Activated naive CD4-positive, alpha-beta T cell treated with anti-CD3 and anti-CD28 coated beads for 36 hours (primary cell): ENCODE measurements around the gene NTM. TPM values are rescaled to one million over a fixed set of nuclear protein-coding genes. Genes with fewer than 3 reads are reported as not detected.
A peak's percentile ranks its signal among the peaks of the same experiment; 100 is the strongest.

ENCODE experiments used
- CTCF ChIA-PET: fragments of 350-600 bp; sonication (Branson Sonifier 250); formaldehyde crosslinking; loops from one replicate; lab custom pipeline; 2021; ENCODE audit warnings: antibody characterized with exemption; lab: Charles Lee
- DNase-seq: peaks from one replicate; pipeline ENCODE4 v3.0.0-alpha.2; 2020
- H3K27ac Mint-ChIP-seq: one replicate; pipeline ENCODE4 v1.8.0; 2021; ENCODE audit warnings: mild to moderate bottlenecking, mixed read lengths
- H3K27me3 Mint-ChIP-seq: one replicate; pipeline ENCODE4 v1.8.0; 2021; ENCODE audit warnings: low read depth, mixed read lengths
- H3K36me3 Mint-ChIP-seq: one replicate; pipeline ENCODE4 v1.8.0; 2021; ENCODE audit warnings: low read depth, mixed read lengths
- H3K4me1 Mint-ChIP-seq: one replicate; pipeline ENCODE4 v1.8.0; 2021; ENCODE audit warnings: low read depth, mixed read lengths
- H3K4me3 Mint-ChIP-seq: one replicate; pipeline ENCODE4 v1.8.0; 2021; ENCODE audit warnings: mild to moderate bottlenecking, moderate library complexity, mixed read lengths
- H3K9me3 Mint-ChIP-seq: one replicate; pipeline ENCODE4 v1.8.0; 2021; ENCODE audit warnings: mixed read lengths
- intact Hi-C: fragments of 100-400 bp; cut with micrococcal nuclease; formaldehyde crosslinking; loops from one replicate; pipeline ENCODE4 v1.15.1; 2023
- total RNA-seq, 2 experiments: library from RNA; stranded (reverse); gene quantifications; one replicate each; pipeline ENCODE4 v1.2.3, GENCODE V29; 2021

The NTM gene
- total RNA-seq, 2 experiments from 2014 or later = not detected

DNA sequence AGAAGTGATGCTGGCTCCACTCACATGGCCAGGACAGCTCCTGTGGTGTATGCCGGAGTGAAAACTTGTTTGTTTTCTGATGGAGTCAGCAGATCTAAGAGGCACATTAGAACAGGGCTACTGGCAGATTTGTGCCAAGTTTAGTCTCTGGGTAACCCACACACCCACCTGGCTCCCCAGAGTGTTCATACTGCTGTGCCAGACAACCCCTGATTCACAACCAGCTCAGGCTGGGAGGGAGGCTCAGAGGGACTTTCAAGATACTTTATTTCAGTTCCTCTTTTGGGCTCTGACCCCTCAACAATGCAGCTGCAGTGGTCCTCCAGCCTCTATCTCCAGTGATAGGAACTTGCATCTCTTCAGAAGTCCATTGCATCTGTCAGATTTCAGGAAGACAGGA, 8.5 kb downstream of the NTM start:
- CTCF ChIA-PET = no interaction called here
- Mint-ChIP-seq H3K9me3 (peaks cover 1% of the 10 kb centered on the region), H3K4me3 (no peak overlapping the region), H3K36me3 (no peaks in the 10 kb centered on the region), H3K27ac (no peak overlapping the region), H3K27me3 (peaks cover 9% of the 10 kb centered on the region), H3K4me1 (no peaks in the 10 kb centered on the region)
- intact Hi-C loops = no loop called here
- DNase-seq = no peak

DNA sequence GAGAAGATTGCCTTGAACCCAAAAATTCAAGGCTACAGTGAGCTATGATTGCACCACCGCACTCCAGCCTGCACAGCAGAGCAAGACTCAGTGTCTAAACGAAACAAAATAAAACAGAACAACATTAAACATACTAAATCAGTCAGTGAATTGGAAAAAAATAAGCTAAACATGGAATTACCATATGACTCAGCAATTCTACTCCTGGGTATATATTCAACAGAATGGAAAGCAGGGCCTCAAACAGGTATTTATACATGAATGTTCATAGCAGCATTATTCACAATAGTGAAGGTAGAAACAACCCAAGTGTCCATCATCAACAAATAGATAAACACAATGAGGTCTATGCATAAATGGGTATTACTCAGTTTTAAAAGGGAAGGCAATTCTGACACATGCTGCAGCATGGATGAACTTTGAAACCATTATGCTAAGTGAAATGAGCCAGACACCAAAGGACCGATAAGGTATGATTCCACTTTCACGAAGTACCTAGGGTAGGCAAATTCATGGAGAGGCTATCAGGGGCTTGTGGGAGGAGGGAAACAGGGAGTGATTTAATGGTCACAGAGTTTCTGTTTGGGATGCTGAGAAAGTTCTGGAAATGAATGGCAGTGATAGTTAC, 15.5 kb downstream of the NTM start:
- peaks cover 5% of the 10 kb centered on the region for H3K27me3 Mint-ChIP-seq
- no peak overlapping the region for H3K27ac Mint-ChIP-seq
- intact Hi-C loops = no loop called here
- H3K4me3 Mint-ChIP-seq = no peak overlapping the region
- H3K4me1 Mint-ChIP-seq = no peaks in the 10 kb centered on the region
- CTCF ChIA-PET = no interaction called here
- H3K36me3 Mint-ChIP-seq = no peaks in the 10 kb centered on the region
- H3K9me3 Mint-ChIP-seq = peaks cover 3% of the 10 kb centered on the region
- DNase-seq = no peak

GRCh38 chr11:131386408-131386807, 16.0 kb downstream of the NTM start:
- Mint-ChIP-seq H3K36me3 (no peaks in the 10 kb centered on the region), H3K27me3 (peaks cover 3% of the 10 kb centered on the region), H3K4me1 (no peaks in the 10 kb centered on the region), H3K9me3 (peaks cover 3% of the 10 kb centered on the region), H3K27ac (no peak overlapping the region), H3K4me3 (no peak overlapping the region)
- intact Hi-C loops = no loop called here
- no peak for DNase-seq
- CTCF ChIA-PET = no interaction called here

- intact Hi-C loops = no loop called here
- H3K36me3 Mint-ChIP-seq = no peaks in the 10 kb centered on the region
- H3K4me3 Mint-ChIP-seq = no peak overlapping the region
- H3K27ac Mint-ChIP-seq = no peak overlapping the region
- no peaks in the 10 kb centered on the region for H3K4me1 Mint-ChIP-seq
- peaks cover 3% of the 10 kb centered on the region for H3K9me3 Mint-ChIP-seq
- CTCF ChIA-PET = no interaction called here
- DNase-seq = no peak
- H3K27me3 Mint-ChIP-seq = no peaks in the 10 kb centered on the region
These were observed 17.6 kb downstream of the NTM start for GRCh38 chr11:131388030-131388429.

GRCh38 chr11:131389582-131389981, 19.2 kb downstream of the NTM start:
- peaks cover 3% of the 10 kb centered on the region for H3K9me3 Mint-ChIP-seq
- CTCF ChIA-PET = no interaction called here
- intact Hi-C loops = no loop called here
- no peak overlapping the region for H3K27ac Mint-ChIP-seq
- no peaks in the 10 kb centered on the region for H3K4me1 Mint-ChIP-seq
- no peak overlapping the region for H3K4me3 Mint-ChIP-seq
- DNase-seq = no peak
- H3K36me3 Mint-ChIP-seq = no peaks in the 10 kb centered on the region
- H3K27me3 Mint-ChIP-seq = no peaks in the 10 kb centered on the region

GRCh38 chr11:131391176-131391575, 20.8 kb downstream of the NTM start:
- intact Hi-C loops = no loop called here
- no peak overlapping the region for H3K27ac Mint-ChIP-seq
- no peak for DNase-seq
- H3K4me3 Mint-ChIP-seq = no peak overlapping the region
- H3K9me3 Mint-ChIP-seq = no peaks in the 10 kb centered on the region
- H3K36me3 Mint-ChIP-seq = no peaks in the 10 kb centered on the region
- H3K4me1 Mint-ChIP-seq = no peaks in the 10 kb centered on the region
- CTCF ChIA-PET = no interaction called here
- no peaks in the 10 kb centered on the region for H3K27me3 Mint-ChIP-seq

DNA sequence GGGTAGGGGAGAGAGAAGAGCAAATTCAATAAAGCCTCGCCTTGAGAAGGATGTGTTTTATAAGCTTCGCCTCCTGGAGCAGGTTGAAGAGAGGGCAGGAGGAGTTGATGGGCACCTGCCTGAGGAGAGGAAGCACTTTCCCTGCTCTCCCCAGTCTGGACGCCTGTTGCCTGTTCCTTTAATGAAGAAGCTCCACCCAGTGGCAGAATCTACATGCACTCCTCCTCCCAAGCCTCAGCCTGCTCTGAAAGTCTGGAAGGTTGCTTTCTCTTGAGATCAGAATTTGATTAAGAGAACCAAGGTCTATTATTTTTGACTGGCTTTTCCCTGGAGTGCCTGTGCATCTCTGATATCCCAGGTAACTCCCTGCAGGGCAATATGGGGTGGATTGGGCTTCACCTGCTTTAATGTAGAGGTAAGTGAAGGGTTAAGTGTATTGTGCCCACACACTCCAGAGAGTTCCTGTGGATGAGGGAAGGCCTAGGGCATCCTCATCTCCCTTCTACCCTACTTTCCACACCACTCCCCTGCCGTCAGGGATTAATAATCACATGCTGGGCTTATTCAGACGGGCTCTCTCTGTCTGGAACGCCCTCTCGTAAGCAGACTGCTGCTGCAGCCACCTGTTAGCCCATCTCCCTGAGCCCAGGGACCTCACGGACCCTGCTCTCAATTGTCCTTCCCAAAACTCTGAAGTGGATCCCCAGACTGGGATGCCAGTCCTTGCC, 22.3 kb downstream of the NTM start:
- Mint-ChIP-seq H3K4me1 (no peaks in the 10 kb centered on the region), H3K36me3 (no peaks in the 10 kb centered on the region), H3K9me3 (no peaks in the 10 kb centered on the region), H3K27me3 (no peaks in the 10 kb centered on the region), H3K4me3 (no peak overlapping the region), H3K27ac (no peak overlapping the region)
- DNase-seq = no peak
- intact Hi-C loops = no loop called here
- CTCF ChIA-PET = no interaction called here

- CTCF ChIA-PET = no interaction called here
These were observed 23.3 kb downstream of the NTM start for GRCh38 chr11:131393691-131394090.

DNA sequence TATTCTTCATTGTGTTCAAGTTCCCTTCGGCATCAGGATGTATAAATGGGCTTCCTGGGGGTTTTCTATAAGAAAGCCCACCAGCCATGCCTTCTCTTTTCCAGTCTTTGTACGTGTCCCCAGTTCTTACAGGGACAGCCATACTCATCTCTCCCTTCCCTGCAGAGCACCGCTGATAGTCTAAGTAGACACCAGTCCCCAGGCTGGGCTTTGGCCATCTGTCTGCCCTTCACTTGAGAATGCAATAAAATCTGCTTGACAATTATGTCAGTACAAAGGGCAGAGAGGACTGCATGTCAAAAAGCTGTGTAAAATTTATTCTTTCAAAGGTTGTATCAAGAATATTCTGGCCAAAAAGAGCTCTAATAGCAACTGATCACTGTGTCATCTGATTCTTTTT, 27.3 kb downstream of the NTM start:
- CTCF ChIA-PET = no interaction called here
- no peak overlapping the region for H3K27ac Mint-ChIP-seq
- H3K36me3 Mint-ChIP-seq = no peaks in the 10 kb centered on the region

More at GRCh38 chr11:131393691-131394090, 23.3 kb downstream of the NTM start:
- H3K27me3 Mint-ChIP-seq = no peaks in the 10 kb centered on the region
- H3K36me3 Mint-ChIP-seq = no peaks in the 10 kb centered on the region
- no peaks in the 10 kb centered on the region for H3K9me3 Mint-ChIP-seq
- intact Hi-C loops = no loop called here
- no peak for DNase-seq
- H3K4me1 Mint-ChIP-seq = no peaks in the 10 kb centered on the region
- no peak overlapping the region for H3K27ac Mint-ChIP-seq
- H3K4me3 Mint-ChIP-seq = no peak overlapping the region

DNA sequence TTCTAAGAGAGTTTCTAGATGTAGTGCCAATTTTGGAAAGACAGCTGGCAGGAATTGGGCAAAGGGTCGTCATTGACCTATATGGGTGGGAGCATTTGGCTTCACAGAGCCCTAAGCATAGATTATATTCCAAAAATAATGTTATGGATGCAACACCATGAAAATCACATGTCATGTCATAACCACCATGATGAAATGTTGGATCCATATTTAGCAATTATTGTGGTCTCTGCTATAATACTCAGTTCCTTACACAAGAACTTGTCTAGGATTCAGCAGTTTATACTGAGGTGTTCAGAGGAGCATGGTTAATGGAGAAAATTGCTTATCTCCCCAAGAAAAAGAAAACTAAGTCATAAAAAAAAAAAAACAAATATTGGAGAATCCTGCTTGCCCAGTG, 31.6 kb downstream of the NTM start:
- H3K27ac Mint-ChIP-seq = no peak overlapping the region
- H3K27me3 Mint-ChIP-seq = no peaks in the 10 kb centered on the region
- H3K4me1 Mint-ChIP-seq = no peaks in the 10 kb centered on the region
- no peak overlapping the region for H3K4me3 Mint-ChIP-seq
- CTCF ChIA-PET = no interaction called here
- intact Hi-C loops = loop anchor here (10.0 kb wide), 1 partner anchor 273 kb away; no protein-coding TSS in a partner anchor
- no peak for DNase-seq
- no peaks in the 10 kb centered on the region for H3K36me3 Mint-ChIP-seq
- H3K9me3 Mint-ChIP-seq = no peaks in the 10 kb centered on the region

More for the DNA sequence above, 27.3 kb downstream of the NTM start:
- DNase-seq = no peak
- H3K27me3 Mint-ChIP-seq = no peaks in the 10 kb centered on the region
- no peaks in the 10 kb centered on the region for H3K9me3 Mint-ChIP-seq
- intact Hi-C loops = no loop called here
- no peak overlapping the region for H3K4me3 Mint-ChIP-seq
- no peaks in the 10 kb centered on the region for H3K4me1 Mint-ChIP-seq

- Mint-ChIP-seq H3K36me3 (no peaks in the 10 kb centered on the region), H3K27ac (no peak overlapping the region), H3K4me1 (no peaks in the 10 kb centered on the region), H3K27me3 (no peaks in the 10 kb centered on the region), H3K9me3 (no peaks in the 10 kb centered on the region), H3K4me3 (no peak overlapping the region)
- intact Hi-C loops = loop anchor here (10.0 kb wide), 1 partner anchor 271 kb away; no protein-coding TSS in a partner anchor
- CTCF ChIA-PET = no interaction called here
- no peak for DNase-seq
These were observed 33.6 kb downstream of the NTM start for GRCh38 chr11:131404010-131404409.

GRCh38 chr11:131408025-131408640, 37.7 kb downstream of the NTM start:
- H3K9me3 Mint-ChIP-seq = no peaks in the 10 kb centered on the region
- H3K27ac Mint-ChIP-seq = no peak overlapping the region
- CTCF ChIA-PET = no interaction called here
- no peaks in the 10 kb centered on the region for H3K27me3 Mint-ChIP-seq
- no peak overlapping the region for H3K4me3 Mint-ChIP-seq
- intact Hi-C loops = loop anchor here (10.0 kb wide), 1 partner anchor 267 kb away; no protein-coding TSS in a partner anchor
- H3K36me3 Mint-ChIP-seq = no peaks in the 10 kb centered on the region
- DNase-seq = peak; percentile 7
- no peaks in the 10 kb centered on the region for H3K4me1 Mint-ChIP-seq
